Mesenchymal stem cell (in vitro differentiated cells and primary cell): ENCODE measurements around the gene NEK1.

Experiments
- DNase-seq: peaks from one replicate; pipeline ENCODE4 v3.0.0-alpha.2; 2013
- H2AFZ ChIP-seq: one replicate; pipeline ENCODE4 v1.6.1; 2013; ENCODE audit warnings: low read depth, mild to moderate bottlenecking, control low read depth, inconsistent platforms, low read length, moderate library complexity
- H2AK5ac ChIP-seq: 2 replicates; pipeline ENCODE4 v1.6.1; 2013; ENCODE audit warnings: low read length, moderate library complexity, mild to moderate bottlenecking, inconsistent platforms; ENCODE audit not compliant: severe bottlenecking
- H2BK120ac ChIP-seq: one replicate; pipeline ENCODE4 v1.6.1; 2013; ENCODE audit warnings: low read depth, mild to moderate bottlenecking, inconsistent platforms, low read length, moderate library complexity
- H2BK12ac ChIP-seq, 2 experiments: one replicate each; pipeline ENCODE4 v1.6.1; 2013; ENCODE audit warnings: inconsistent platforms in 2 of 2, low read length in 2 of 2, mild to moderate bottlenecking in 2 of 2, moderate library complexity in 2 of 2, control low read depth in 1 of 2
- H2BK15ac ChIP-seq: one replicate; pipeline ENCODE4 v1.6.1; 2013; ENCODE audit warnings: mild to moderate bottlenecking, low read depth, inconsistent platforms; ENCODE audit not compliant: poor library complexity, severe bottlenecking
- H2BK5ac ChIP-seq: 2 replicates; pipeline ENCODE4 v1.6.1; 2013; ENCODE audit warnings: low read depth, mild to moderate bottlenecking, low read length, control low read depth, inconsistent platforms; ENCODE audit not compliant: poor library complexity, severe bottlenecking
- H3K14ac ChIP-seq, 2 experiments: one replicate each; pipeline ENCODE4 v1.6.1; 2013; ENCODE audit warnings: inconsistent platforms in 2 of 2, low read length in 2 of 2, control low read depth in 1 of 2, mild to moderate bottlenecking in 1 of 2, moderate library complexity in 1 of 2
- H3K18ac ChIP-seq, 2 experiments: one replicate each; pipeline ENCODE4 v1.6.1; 2013; ENCODE audit warnings: inconsistent platforms in 2 of 2, low read length in 2 of 2, control low read depth in 1 of 2, low read depth in 1 of 2, mild to moderate bottlenecking in 1 of 2
- H3K23ac ChIP-seq, 2 experiments: one replicate each; pipeline ENCODE4 v1.6.1; 2013; ENCODE audit warnings: inconsistent platforms in 2 of 2, low read length in 2 of 2, mild to moderate bottlenecking in 2 of 2, moderate library complexity in 2 of 2, control low read depth in 1 of 2
- H3K27ac ChIP-seq: 2 replicates; pipeline ENCODE4 v1.5.1; 2013; ENCODE audit warnings: mild to moderate bottlenecking, moderate library complexity, low read length, control low read depth, inconsistent platforms; ENCODE audit not compliant: poor library complexity, severe bottlenecking
- H3K27me3 ChIP-seq, 2 experiments: 2 replicates each; pipeline versions ENCODE4 v1.6.1 to v1.7.0; 2013; ENCODE audit warnings: low read length in 2 of 2, mild to moderate bottlenecking in 2 of 2, moderate library complexity in 2 of 2, control low read depth in 1 of 2, inconsistent platforms in 1 of 2; ENCODE audit not compliant: control insufficient read depth in 1 of 2, insufficient read depth in 1 of 2
- H3K36me3 ChIP-seq, 2 experiments: 2 replicates each; pipeline versions ENCODE4 v1.6.1 to v1.7.0; 2013; ENCODE audit warnings: low read length in 2 of 2, control low read depth in 1 of 2, inconsistent platforms in 1 of 2, low read depth in 1 of 2, mild to moderate bottlenecking in 1 of 2; ENCODE audit not compliant: insufficient read depth in 2 of 2, control insufficient read depth in 1 of 2
- H3K4ac ChIP-seq, 2 experiments: one replicate each; pipeline ENCODE4 v1.6.1; 2013; ENCODE audit warnings: inconsistent platforms in 2 of 2, low read length in 2 of 2, mild to moderate bottlenecking in 2 of 2, moderate library complexity in 2 of 2, control low read depth in 1 of 2, low read depth in 1 of 2
- H3K4me1 ChIP-seq: 2 replicates; pipeline ENCODE4 v1.6.1; 2013; ENCODE audit warnings: low read depth, low read length, control low read depth; ENCODE audit not compliant: control insufficient read depth, insufficient read depth
- H3K4me2 ChIP-seq: 2 replicates; pipeline ENCODE4 v1.6.1; 2013; ENCODE audit warnings: low read length, mild to moderate bottlenecking, inconsistent platforms; ENCODE audit not compliant: poor library complexity, severe bottlenecking
- H3K4me3 ChIP-seq, 2 experiments: 2 replicates each; pipeline versions ENCODE4 v1.5.1 to v1.7.0; 2013; ENCODE audit warnings: low read length in 2 of 2, mild to moderate bottlenecking in 2 of 2, control low read depth in 1 of 2, low read depth in 1 of 2; ENCODE audit not compliant: insufficient read depth in 1 of 2
- H3K79me1 ChIP-seq: replicated peaks from 2 replicates; pipeline ENCODE4 v1.6.1; 2013; ENCODE audit warnings: mild to moderate bottlenecking, control low read depth, low read length, inconsistent platforms; ENCODE audit not compliant: poor library complexity, severe bottlenecking
- H3K9ac ChIP-seq: 2 replicates; pipeline ENCODE4 v1.7.0; 2013; ENCODE audit warnings: mild to moderate bottlenecking, low read length, moderate library complexity
- H3K9me3 ChIP-seq: 2 replicates; pipeline ENCODE4 v1.7.0; 2013; ENCODE audit warnings: mild to moderate bottlenecking, low read length; ENCODE audit not compliant: control insufficient read depth
- H4K8ac ChIP-seq: one replicate; pipeline ENCODE4 v1.6.1; 2013; ENCODE audit warnings: inconsistent platforms, mild to moderate bottlenecking, low read length, moderate library complexity
- H4K91ac ChIP-seq: one replicate; pipeline ENCODE4 v1.6.1; 2013; ENCODE audit warnings: mild to moderate bottlenecking, low read length, inconsistent platforms
- WGBS: methylation state at CpG from one replicate; pipeline ENCODE4 v1.1.7; 2013; ENCODE audit warnings: mixed read lengths; 5-methylcytosine and 5-hydroxymethylcytosine counted together

The NEK1 gene

GRCh38 chr4:169530048-169530447 is 82.3 kb downstream of the NEK1 start:
- no peak overlapping the region for H2BK12ac ChIP-seq
- no peak for DNase-seq
- 20% methylated on average over 2 of the region's 2 CpGs for WGBS
- H3K4me2 ChIP-seq = no peak overlapping the region
- no peak overlapping the region for H2BK120ac ChIP-seq
- no peak overlapping the region for H3K9ac ChIP-seq
- H3K23ac ChIP-seq = no peak overlapping the region
- no peak overlapping the region for H2AFZ ChIP-seq
- H2AK5ac ChIP-seq = no peak overlapping the region
- H3K14ac ChIP-seq = no peak overlapping the region
- H4K8ac ChIP-seq = no peak overlapping the region
- no peak overlapping the region for H3K27ac ChIP-seq
- H3K27me3 ChIP-seq = no peaks in the 10 kb centered on the region
- no peak overlapping the region for H3K4me3 ChIP-seq
- no peak overlapping the region for H3K18ac ChIP-seq
- peaks cover 0 to 84% of the 10 kb centered on the region in 2 experiments for H3K36me3 ChIP-seq
- no peaks in the 10 kb centered on the region for H3K79me1 ChIP-seq
- no peaks in the 10 kb centered on the region for H3K4me1 ChIP-seq
- no peak overlapping the region for H2BK5ac ChIP-seq
- H3K4ac ChIP-seq = no peak overlapping the region
- no peak overlapping the region for H4K91ac ChIP-seq
- no peak overlapping the region for H2BK15ac ChIP-seq
- no peaks in the 10 kb centered on the region for H3K9me3 ChIP-seq

DNA sequence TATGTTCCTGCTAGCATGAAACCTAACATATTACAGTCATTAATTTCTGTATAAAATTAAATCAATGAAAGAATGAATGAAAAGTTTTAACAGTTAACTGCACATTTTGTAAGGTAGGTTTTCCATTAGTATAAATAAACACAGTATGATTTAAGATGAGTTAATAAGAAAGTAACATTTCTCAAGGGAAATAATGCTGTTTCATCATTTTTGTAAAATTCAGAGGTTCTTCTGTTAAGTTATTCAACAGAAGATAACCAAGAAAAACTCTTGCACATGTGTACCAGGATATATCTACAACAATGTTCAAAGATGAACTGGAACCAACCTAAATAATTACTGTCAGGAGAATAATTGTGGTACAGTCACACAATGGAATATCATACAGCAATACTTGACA is 88.6 kb downstream of the NEK1 start:
- no peak overlapping the region for H3K14ac ChIP-seq
- H3K4me1 ChIP-seq = no peaks in the 10 kb centered on the region
- H3K9ac ChIP-seq = no peak overlapping the region
- H3K4me2 ChIP-seq = no peak overlapping the region
- H3K27ac ChIP-seq = no peak overlapping the region
- H3K79me1 ChIP-seq = no peaks in the 10 kb centered on the region
- no peak overlapping the region for H3K18ac ChIP-seq
- H3K36me3 ChIP-seq = peaks cover 3 to 54% of the 10 kb centered on the region in 2 experiments
- no peak overlapping the region for H2AK5ac ChIP-seq
- H2BK120ac ChIP-seq = no peak overlapping the region
- no peak overlapping the region for H2BK5ac ChIP-seq
- H2BK12ac ChIP-seq = no peak overlapping the region
- no peaks in the 10 kb centered on the region for H3K27me3 ChIP-seq
- no peak overlapping the region for H3K4me3 ChIP-seq
- H3K9me3 ChIP-seq = peaks cover 16% of the 10 kb centered on the region
- no peak overlapping the region for H2AFZ ChIP-seq
- no peak overlapping the region for H2BK15ac ChIP-seq
- H3K23ac ChIP-seq = no peak overlapping the region
- no peak overlapping the region for H4K91ac ChIP-seq
- no peak overlapping the region for H3K4ac ChIP-seq
- H4K8ac ChIP-seq = no peak overlapping the region
- DNase-seq = no peak

GRCh38 chr4:169510617-169511016 is 101.8 kb downstream of the NEK1 start:
- Histone ChIP-seq H3K4ac (no peak overlapping the region), H3K36me3 (peaks cover 2 to 31% of the 10 kb centered on the region in 2 experiments)
- WGBS = 86% methylated on average over 2 of the region's 3 CpGs

DNA sequence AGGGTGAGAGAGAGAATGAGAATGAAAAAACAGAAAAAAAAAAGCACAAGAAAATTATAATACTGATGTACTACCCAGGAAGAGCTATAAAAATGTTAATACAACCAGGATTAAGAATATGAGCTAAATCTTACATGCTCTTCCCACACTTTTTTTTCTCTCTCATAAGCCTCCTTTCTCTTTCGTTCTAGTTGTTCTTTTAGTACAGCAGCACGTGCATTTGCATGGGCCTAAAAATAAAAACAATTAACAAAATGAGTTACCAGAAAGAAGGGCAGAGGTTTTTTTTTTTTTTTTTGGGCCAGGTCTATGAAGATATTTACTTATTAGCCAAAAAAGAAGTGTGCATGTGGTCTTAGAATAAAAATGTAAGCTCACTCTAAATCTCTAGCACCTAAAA is 105.5 kb downstream of the NEK1 start:
- Histone ChIP-seq H3K14ac (no peak overlapping the region), H3K18ac (no peak overlapping the region), H2AFZ (no peak overlapping the region), H2BK120ac (no peak overlapping the region), H3K4me1 (no peaks in the 10 kb centered on the region), H3K4me2 (no peak overlapping the region), H3K4ac (no peak overlapping the region), H3K4me3 (no peak overlapping the region), H3K36me3 (peaks cover 2 to 65% of the 10 kb centered on the region in 2 experiments), H3K9ac (no peak overlapping the region), H2AK5ac (no peak overlapping the region), H2BK15ac (no peak overlapping the region), H3K27ac (no peak overlapping the region), H3K23ac (no peak overlapping the region), H2BK5ac (no peak overlapping the region), H4K8ac (no peak overlapping the region), H2BK12ac (no peak overlapping the region), H4K91ac (no peak overlapping the region), H3K79me1 (no peaks in the 10 kb centered on the region), H3K27me3 (no peaks in the 10 kb centered on the region), H3K9me3 (peaks cover 19% of the 10 kb centered on the region)
- whole genome bisulfite sequencing = 93% methylated on average over 2 of the region's 2 CpGs
- no peak for DNase-seq

More at GRCh38 chr4:169510617-169511016, 101.8 kb downstream of the NEK1 start:
- Histone ChIP-seq H3K9me3 (no peaks in the 10 kb centered on the region), H3K14ac (no peak overlapping the region), H3K27me3 (no peaks in the 10 kb centered on the region), H2AK5ac (no peak overlapping the region), H4K8ac (no peak overlapping the region), H3K23ac (no peak overlapping the region), H3K4me3 (no peak overlapping the region), H2AFZ (no peak overlapping the region), H3K4me2 (no peak overlapping the region), H3K79me1 (no peaks in the 10 kb centered on the region), H3K27ac (no peak overlapping the region), H2BK12ac (no peak overlapping the region), H2BK120ac (no peak overlapping the region), H2BK5ac (no peak overlapping the region), H3K9ac (no peak overlapping the region), H4K91ac (no peak overlapping the region), H3K4me1 (no peaks in the 10 kb centered on the region), H3K18ac (no peak overlapping the region), H2BK15ac (no peak overlapping the region)
- no peak for DNase-seq
